ENCODE results near the gene ATP2C2.

GRCh38 chr16:84498859-84499620 lies 130.7 kb downstream of the ATP2C2 start:
- TF ChIP-seq YY1 (IDR thresholded peaks at IDR 0.05; ENCODE audit: insufficient read depth, insufficient read length) (no peak), ZNF274 (IDR thresholded peaks at IDR 0.05; ENCODE audit: low read depth, low read length) (no peak), SUZ12 (IDR thresholded peaks at IDR 0.05; ENCODE audit: extremely low read depth, insufficient read depth, insufficient read length) (no peak)
